ENCODE results near the gene CDC42BPB.

The CDC42BPB gene

DNA sequence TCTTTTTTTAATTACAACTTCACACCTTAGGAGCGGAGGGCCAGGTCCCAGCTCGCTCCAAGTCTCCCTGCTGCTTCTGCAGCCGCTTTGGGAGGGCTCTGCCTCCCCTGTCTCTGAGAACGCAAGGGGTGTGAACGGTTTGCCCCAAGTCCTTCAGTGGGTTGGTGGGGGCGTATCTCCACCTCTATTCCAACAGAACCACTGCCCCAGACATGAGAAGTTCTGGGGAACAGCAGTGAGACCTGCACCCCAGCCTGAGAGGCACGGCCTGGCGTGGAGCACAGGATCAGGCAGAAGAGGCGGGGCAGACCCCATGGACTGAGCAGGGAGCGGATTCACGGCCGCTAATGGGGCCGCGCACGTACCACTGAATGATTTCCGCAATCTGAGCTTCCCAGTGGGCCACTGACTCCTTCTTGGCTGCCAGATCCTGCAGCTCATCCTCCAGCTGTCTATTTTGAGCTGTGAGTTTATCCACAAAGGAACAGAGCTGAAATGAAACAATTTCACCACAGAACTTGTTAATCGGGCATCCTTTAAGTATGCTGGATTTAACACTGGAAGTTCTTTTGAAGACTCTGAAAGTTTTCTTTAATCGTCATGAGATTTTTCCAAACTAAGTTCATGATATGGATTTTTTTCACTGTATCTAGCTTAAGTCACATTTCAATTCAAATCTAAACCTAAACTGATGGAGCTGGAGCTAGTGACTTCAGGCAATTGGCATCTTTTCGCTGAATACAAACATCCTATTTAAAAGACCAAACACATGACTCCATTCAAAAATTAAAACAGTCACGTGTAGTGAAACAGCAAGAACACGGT lies 90.5 kb downstream of the CDC42BPB start:
- no peak for DNase-seq (ENCODE audit: low spot score)

GRCh38 chr14:102965971-102966655 lies 91.2 kb downstream of the CDC42BPB start:
- no peak for DNase-seq (ENCODE audit: low spot score)

- no peak for DNase-seq (ENCODE audit: low spot score)
Measured at GRCh38 chr14:102965282-102965681, 92.1 kb downstream of the CDC42BPB start.

DNA sequence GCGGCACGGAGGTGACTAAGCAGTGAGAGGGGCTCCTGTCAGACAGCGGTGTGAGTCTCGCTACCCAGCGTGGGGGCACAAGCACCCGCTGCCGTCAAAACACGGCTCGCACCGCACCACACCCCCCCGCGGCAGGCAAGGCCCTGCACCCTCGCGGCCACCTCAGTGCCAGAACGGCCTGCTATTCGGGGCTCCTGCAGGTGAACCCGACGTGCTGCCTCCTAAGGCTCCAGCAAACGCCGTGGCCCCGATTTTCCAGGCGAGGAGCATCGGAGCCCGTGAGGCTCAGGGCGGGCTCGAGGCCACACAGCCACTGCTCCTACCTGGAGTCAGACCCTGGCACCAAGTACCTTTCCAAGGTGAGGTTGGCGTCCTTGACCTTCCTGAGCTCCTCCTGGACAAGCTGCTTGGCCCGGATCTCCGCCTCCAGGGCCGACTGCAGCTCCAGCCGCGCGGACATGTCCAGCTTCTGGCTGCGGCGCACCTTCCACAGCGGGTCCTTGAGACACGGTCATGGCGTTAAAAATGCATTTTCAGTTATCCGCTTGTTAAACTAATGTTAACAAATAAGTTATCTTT lies 93.1 kb downstream of the CDC42BPB start:
- no peak for DNase-seq (ENCODE audit: low spot score)

GRCh38 chr14:102962111-102962627 lies 95.2 kb downstream of the CDC42BPB start:
- no peak for DNase-seq (ENCODE audit: low spot score)

DNA sequence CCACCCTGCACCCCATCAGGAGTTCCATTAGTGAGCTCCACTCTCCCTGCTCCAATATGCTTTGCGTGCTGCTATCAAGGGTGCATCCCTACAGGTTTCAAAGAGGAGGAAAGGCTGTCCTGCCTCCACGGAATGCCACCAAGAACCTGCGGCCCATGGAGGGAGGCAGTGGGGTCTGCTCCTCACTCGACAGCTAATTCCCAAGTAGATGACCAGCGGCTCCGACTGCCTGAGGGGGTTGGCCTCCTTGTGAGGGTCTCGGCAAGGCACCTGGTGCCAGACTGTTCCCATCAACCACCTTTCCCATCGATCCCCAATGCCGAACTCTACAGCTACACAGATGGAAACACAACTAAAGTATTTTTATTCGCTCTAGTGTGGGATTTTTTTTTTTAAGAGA lies 98.9 kb downstream of the CDC42BPB start:
- DNase-seq (ENCODE audit: low spot score) = no peak

- DNase-seq (ENCODE audit: low spot score) = no peak
Measured at GRCh38 chr14:102957222-102957621, 100.1 kb downstream of the CDC42BPB start.

- no peak for DNase-seq (ENCODE audit: low spot score)
Measured at GRCh38 chr14:102955636-102956408, 101.5 kb downstream of the CDC42BPB start.

DNA sequence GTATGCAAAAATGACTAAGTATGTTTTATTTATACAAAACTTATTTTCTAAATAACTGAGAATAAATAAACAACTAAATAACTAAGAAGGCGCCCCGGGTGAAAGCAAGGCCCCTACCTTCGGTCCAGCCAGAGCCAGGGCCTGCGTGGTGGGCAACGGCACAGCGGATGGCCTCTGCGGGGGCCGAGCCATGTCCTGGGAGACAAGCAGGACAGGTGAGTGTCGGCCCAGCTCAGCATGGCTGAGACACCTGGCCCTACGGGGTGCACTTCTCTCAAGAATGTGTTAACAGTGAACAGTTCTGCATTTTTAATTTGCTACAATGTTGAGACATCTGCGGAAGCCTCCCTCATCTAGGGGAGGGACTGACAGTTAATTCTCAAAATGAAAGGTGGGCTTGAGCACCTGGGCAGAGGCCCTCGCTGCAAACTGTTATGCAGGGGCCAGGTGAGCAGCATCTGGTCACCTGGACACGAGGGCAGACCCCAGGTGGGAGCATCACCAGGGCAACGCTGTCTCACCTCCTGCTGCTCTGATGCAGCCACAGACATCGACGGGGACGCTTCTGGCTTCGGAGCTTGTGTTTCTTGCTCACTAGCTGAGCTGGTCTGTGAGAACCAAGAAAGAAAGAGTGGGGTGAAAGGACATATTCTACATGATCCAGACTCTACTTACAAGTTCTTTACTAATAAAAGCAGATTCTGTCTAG lies 103.1 kb downstream of the CDC42BPB start:
- no peak for DNase-seq (ENCODE audit: low spot score)

- no peak for DNase-seq (ENCODE audit: low spot score)
Measured at GRCh38 chr14:102953100-102953499, 104.2 kb downstream of the CDC42BPB start.

DNA sequence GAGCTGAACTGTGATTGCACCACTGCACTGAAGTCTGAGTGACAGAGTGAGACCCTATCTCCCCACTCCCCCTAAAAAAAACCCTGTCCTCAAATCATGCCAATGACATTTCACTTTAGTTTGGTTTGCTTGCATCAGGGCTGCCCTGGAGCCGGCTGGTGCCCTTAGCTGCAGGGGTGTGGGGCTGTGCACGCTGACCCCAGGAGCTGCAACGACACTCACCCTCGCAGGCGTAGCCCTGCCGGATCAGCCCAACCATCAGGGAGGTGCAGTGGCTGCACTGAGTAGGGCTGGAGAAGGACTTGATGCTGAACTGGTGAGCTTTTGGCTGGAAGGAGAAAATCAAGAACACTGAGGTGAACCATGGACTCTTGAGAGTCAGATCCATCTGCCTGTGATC lies 105.1 kb downstream of the CDC42BPB start:
- no peak for DNase-seq (ENCODE audit: low spot score)

DNA sequence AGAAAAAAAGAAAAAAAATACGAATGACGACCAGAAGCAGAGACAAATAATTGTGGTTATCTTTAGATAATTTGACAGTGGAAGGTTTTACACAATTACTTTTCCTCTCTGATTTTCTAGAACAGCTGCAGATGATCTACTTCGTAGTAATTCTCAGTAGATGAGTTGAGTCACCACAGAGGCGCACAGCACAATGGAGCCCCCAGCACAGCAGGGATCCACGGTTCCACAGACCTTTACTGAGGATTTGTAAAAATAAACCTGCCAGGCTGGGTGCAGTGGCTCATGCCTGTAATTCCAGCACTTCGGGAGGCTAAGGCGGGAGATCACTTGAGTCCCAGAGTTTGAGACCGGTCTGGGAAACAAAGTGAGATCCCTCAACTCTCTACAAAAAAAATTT lies 105.5 kb downstream of the CDC42BPB start:
- DNase-seq (ENCODE audit: low spot score) = no peak

GRCh38 chr14:102951034-102951433 lies 106.3 kb downstream of the CDC42BPB start:
- no peak for DNase-seq (ENCODE audit: low spot score)

- DNase-seq (ENCODE audit: low spot score) = no peak
Measured at GRCh38 chr14:102949801-102950451, 107.4 kb downstream of the CDC42BPB start.

DNA sequence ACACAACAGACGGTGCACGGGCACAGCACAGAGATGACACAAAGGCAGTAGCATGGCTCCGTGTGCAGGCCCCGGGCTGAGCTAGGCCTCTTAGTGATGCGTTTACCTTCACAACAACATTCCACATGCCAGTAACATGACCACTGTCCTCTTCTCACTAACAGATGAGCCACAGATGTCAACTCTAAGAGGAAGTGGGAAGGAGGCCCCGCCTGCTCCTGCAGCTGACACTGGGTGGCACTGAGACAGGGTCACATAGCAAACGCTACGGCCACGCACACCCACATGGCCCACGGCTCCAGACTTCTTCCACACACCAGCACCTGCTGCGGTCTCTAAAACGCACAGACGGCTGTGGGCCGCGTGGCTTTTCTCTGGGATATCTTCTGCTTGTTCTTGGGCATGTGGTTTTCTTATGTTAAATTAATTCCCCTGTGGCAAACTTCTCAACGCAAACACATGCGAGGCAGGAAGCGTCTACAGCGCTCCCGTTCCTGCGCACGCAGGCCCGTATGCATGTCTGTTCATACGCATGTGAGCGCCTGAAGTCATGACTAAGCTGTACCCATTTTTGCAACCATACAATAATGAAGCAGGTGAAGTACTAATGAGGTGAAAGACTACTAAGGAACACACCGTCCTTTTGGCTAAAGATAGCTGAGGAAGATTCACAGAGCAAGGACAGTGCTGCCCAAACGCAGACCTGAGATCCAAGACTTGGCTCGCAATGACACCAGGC lies 108.1 kb downstream of the CDC42BPB start:
- peak; percentile 66 for DNase-seq (ENCODE audit: low spot score)

- no peak for DNase-seq (ENCODE audit: low spot score)
Measured at GRCh38 chr14:102948698-102949061, 108.7 kb downstream of the CDC42BPB start.

DNA sequence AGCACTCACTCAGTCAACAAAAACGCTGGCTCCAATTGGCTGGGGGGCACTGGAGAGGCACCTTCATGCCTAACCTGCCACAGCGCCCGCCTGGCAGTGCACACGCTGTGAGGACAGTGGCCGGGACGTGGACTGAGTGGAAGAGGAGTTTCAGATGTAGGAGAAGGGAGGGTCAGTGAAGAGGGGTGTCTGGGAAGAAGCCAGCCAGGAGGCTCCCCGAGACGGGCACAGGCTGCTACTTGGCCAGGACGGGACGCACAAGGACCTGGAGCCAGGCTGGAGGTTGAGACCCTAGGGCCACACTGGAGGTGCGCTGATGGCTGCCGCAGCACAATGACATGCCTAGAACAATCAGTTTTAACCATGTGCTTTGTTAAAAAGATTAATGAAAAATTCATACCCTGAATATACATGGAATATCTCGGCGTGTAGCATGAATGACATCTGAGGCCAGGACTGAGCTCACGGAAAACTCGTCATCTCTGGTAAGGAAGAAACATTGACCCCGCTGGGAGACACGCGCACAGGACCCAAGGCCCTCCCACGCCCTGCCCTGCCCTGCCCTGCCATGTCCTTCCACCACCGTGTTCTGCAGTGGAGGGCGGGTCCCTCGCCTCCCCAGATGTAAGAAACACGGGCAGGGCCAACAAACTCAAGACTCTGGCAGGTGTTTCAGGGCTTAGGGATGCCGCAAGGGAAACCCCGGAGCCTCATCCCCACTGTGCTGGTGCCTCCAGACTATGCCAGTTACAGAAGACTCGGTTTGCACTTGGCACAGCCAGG lies 109.8 kb downstream of the CDC42BPB start:
- DNase-seq (ENCODE audit: low spot score) = no peak

DNA sequence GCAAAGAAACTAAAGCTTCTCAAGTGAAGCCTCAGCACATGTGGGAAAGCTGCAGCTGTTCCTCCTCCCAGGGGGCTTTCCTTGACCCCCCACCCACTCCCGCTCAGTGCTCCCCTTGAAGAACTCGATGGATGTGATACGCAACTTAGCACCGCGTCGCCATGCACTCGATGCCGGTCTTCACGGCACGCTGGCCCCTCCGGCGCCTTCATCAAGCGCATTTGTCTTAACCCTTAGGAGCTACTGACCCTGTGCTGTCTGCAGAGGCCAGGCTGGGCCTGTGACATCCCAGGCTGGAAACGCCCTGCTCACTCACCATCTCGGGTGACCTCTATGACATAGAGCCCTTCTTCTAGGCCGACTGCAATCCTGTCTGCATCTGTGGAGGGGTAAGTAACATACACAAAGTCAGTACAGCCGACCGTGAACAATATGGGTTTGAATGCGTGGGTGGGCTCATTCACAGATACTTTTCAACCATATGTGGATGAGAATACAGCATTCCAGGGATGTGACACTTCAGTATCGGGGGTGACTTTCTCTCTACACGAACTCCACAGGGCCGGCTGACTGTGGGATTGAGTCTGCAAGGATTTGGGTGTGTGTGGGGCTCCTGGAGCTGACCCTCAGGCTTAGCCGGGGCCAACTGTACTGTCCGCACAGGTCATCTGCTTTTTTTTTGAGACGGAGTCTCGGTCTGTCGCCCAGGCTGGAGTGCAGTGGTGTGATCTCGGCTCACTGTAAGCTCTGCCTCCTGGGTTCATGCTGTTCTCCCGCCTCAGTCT lies 111.8 kb downstream of the CDC42BPB start:
- DNase-seq (ENCODE audit: low spot score) = no peak
